GM18508 (cell line): ENCODE results near the gene PSMA2.
A peak's percentile ranks its signal among the peaks of the same experiment; 100 is the strongest.
"Not testable (repeated sequence)": the region's sequence is repeated elsewhere in the genome, so short reads cannot be mapped to it uniquely, and the experiment has no call there.

ENCODE experiments used
- ATAC-seq: cut with Tn5 transposase; IDR thresholded peaks from one replicate; pipeline ENCODE4 v1.9.1; 2021; ENCODE audit warnings: moderate number of reproducible peaks; ENCODE audit not compliant: insufficient read depth, unreplicated experiment

Gene PSMA2

DNA sequence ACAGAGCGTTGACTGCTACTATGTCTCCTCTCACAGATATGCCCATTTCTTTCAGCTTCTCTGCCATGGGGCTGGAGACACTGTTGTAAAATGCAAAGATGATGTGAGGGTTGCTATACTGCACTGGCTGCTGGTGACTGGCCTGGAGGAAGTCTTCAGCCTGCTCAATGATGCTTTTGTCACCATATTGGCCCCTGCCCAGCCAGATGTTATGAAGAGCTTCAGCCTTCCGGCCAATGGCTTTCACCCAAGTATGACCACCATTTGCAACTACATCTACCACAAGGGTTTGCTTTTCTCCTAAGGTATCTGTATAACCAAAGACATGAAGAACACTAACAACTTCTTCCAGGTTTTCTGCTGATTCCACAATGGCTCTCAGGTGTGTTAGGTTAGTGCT is 21.7 kb downstream of the PSMA2 start:
- ATAC-seq: no peak

DNA sequence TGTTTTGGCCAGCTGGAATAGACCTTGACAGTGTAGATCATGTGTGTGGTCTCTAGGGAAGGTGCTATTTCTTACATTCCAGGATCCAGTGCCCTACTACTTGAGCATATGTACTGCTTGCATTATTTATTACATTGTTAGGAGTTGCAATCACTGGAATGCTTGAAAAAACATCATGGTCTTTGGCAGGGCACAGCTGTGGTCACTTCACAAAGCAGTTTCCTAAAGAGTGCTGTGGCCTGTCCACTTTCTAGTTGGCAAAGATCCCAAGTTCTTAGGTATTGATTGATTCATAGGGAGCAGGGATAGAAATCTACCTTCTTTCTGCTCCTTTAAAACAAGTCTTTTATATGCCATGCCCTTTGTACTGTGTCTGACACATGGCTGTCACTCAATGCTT is 24.7 kb downstream of the PSMA2 start:
- ATAC-seq: no peak

- no peak for ATAC-seq
Measured at GRCh38 chr7:42906181-42906580, 25.8 kb downstream of the PSMA2 start.

GRCh38 chr7:42902331-42902730 is 29.6 kb downstream of the PSMA2 start:
- ATAC-seq: no peak

- ATAC-seq: no peak
Measured at GRCh38 chr7:42900842-42901241, 31.1 kb downstream of the PSMA2 start.

- ATAC-seq: no peak
Measured at GRCh38 chr7:42893346-42894240, 38.4 kb downstream of the PSMA2 start.

- no peak for ATAC-seq
Measured at GRCh38 chr7:42886893-42887505, 45.0 kb downstream of the PSMA2 start.

- ATAC-seq: no peak
Measured at GRCh38 chr7:42886129-42886528, 45.8 kb downstream of the PSMA2 start.

DNA sequence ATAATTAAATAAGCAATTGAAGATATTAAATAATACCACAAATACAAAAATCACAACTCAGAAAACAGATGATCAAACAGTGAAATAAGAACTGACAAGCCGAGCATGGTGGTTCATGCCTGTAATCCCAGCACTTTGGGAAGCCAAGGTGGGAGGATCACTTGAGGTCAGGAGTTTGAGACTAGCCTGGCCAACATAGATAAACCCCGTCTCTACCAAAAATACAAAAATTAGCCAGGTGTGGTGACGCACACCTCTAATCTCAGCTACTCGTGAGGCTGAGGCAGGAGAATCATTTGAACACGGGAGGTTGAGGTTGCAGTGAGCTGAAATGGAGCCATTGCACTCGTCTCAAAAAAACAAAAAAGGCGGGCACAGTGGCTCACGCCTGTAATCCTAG is 46.8 kb downstream of the PSMA2 start:
- ATAC-seq: not testable (repeated sequence)

GRCh38 chr7:42883950-42884349 is 48.0 kb downstream of the PSMA2 start:
- no peak for ATAC-seq

- ATAC-seq: no peak
Measured at GRCh38 chr7:42880392-42880791, 51.6 kb downstream of the PSMA2 start.

DNA sequence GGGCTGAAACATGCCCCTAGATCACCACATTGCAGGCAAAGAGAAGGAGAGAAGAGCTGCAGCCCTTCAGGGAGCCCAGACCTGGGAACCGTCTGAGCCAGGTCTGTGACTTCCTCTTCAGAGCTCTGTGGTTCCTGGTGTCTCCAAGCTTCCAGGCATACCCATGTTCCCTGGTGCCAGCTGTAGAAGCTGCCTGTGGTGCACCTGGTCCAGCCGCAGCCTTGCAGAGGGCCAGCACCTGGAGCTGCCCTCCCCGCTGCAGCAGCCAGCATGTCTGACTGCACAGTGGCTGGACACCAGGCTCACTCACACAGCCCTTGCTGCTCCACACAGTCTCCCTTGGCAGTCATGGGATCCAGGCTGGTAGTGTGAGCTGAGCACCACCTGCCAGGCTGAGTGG is 53.7 kb downstream of the PSMA2 start:
- ATAC-seq: no peak

- ATAC-seq: no peak
Measured at GRCh38 chr7:42877862-42878261, 54.1 kb downstream of the PSMA2 start.

DNA sequence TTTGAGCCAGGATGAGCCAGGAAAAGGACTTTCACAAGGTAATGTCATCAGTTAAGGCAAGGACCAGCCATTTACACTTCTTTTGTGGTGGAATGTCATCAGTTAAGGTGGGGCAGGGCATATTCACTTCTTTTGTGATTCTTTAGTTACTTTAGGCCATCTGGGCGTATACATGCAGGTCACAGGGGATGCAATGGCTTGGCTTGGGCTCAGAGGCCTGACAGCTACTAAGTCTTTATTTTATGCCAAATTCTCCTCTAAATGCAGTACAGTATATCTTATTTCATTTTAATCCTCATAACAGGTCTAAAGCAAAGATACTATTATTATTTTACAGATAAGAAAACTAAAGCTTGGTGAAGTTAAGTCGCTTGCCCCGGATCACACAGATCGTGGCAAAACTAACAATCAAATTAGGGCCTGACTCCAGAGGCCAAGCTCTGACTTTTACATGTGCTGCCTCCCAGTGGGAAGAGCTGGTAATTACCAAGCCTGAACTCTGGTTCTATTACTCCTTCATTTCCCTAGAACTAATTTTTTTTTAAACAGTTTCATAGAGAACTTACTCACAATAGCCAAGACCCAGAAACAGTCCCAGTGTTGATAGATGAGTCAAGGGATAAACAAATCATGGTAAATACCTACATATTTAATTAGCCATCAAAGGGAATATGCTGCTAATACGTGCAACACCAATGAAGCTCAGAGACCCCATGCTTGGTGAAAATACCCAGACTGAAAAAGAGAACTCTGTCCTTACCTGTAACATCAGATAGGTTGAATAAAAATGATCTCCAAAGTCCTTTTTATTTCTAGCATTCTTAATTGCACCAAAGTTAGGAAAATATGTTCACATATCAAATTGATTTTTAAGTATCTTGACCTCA is 55.5 kb downstream of the PSMA2 start:
- ATAC-seq: no peak

GRCh38 chr7:42869131-42870020 is 62.6 kb downstream of the PSMA2 start:
- peak; percentile 98 for ATAC-seq

DNA sequence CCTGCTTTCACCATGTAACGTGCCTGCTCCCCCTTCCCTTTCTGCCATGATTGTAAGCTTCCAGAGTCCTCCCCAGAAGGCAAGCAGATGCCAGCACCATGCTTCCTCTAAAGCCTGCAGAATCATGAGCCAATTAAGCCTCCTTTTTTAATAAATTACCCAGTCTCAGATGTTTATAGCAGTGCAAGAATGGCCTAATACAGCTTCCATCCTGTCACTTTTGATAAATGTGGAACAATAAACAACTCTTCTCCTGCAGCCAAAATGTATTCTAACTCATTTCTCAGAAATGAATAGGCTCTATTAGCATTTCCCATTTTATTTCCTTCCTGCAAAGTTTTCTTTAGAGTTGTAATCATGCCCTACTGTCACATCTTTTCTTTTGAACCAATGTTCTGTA is 63.5 kb downstream of the PSMA2 start:
- ATAC-seq: no peak
